KMS-11 (cell line): ENCODE data around the gene CEACAM1.

ENCODE experiments used
- H2AFZ ChIP-seq: fragments of 200-600 bp; sonication (generic); 2 replicates; pipeline ENCODE4 v1.6.1; 2016; ENCODE audit warnings: antibody characterized with exemption, mixed run types, low read depth
- H3K27ac ChIP-seq: fragments of 200-600 bp; sonication (generic); 2 replicates; pipeline ENCODE4 v1.6.1; 2016; ENCODE audit warnings: mild to moderate bottlenecking, mixed run types
- H3K27me3 ChIP-seq: fragments of 200-600 bp; sonication (generic); 2 replicates; pipeline ENCODE4 v1.6.1; 2017; ENCODE audit warnings: mild to moderate bottlenecking, low read depth, mixed run types, moderate library complexity; ENCODE audit not compliant: insufficient read depth
- H3K36me3 ChIP-seq: fragments of 200-600 bp; sonication (generic); 2 replicates; pipeline ENCODE4 v1.6.1; 2017; ENCODE audit warnings: mild to moderate bottlenecking, mixed run types; ENCODE audit not compliant: insufficient read depth
- H3K4me1 ChIP-seq: fragments of 200-600 bp; sonication (generic); 2 replicates; pipeline ENCODE4 v1.6.1; 2016; ENCODE audit warnings: mild to moderate bottlenecking, low read depth, mixed run types; ENCODE audit not compliant: poor library complexity, severe bottlenecking
- H3K4me2 ChIP-seq: fragments of 200-600 bp; sonication (generic); 2 replicates; pipeline ENCODE4 v1.7.0; 2016; ENCODE audit warnings: mild to moderate bottlenecking, mixed run types
- H3K4me3 ChIP-seq: fragments of 200-600 bp; sonication (generic); IDR thresholded peaks from 2 replicates; pipeline ENCODE4 v1.6.1; 2017; ENCODE audit warnings: low read depth, low read length, mixed read lengths; ENCODE audit not compliant: insufficient read depth
- H3K79me2 ChIP-seq: fragments of 200-600 bp; sonication (generic); 2 replicates; pipeline ENCODE4 v1.6.1; 2016; ENCODE audit warnings: low read depth, mixed run types; ENCODE audit not compliant: insufficient read depth
- H3K9ac ChIP-seq: fragments of 200-600 bp; sonication (generic); 2 replicates; pipeline ENCODE4 v1.6.1; 2016; ENCODE audit warnings: mild to moderate bottlenecking, mixed run types
- H4K20me1 ChIP-seq: fragments of 200-600 bp; sonication (generic); 2 replicates; pipeline ENCODE4 v1.6.1; 2016; ENCODE audit warnings: mild to moderate bottlenecking, mixed run types; ENCODE audit not compliant: insufficient read depth
- TF ChIP-seq, protein P1 (sequence below): fragments of 200-600 bp; sonication (generic); conservative IDR thresholded peaks from 2 replicates; pipeline ENCODE4 v1.6.1; 2017; ENCODE audit warnings: low read depth, mild to moderate bottlenecking, antibody characterized with exemption, low read length, moderate library complexity, mixed read lengths

Gene CEACAM1

DNA sequence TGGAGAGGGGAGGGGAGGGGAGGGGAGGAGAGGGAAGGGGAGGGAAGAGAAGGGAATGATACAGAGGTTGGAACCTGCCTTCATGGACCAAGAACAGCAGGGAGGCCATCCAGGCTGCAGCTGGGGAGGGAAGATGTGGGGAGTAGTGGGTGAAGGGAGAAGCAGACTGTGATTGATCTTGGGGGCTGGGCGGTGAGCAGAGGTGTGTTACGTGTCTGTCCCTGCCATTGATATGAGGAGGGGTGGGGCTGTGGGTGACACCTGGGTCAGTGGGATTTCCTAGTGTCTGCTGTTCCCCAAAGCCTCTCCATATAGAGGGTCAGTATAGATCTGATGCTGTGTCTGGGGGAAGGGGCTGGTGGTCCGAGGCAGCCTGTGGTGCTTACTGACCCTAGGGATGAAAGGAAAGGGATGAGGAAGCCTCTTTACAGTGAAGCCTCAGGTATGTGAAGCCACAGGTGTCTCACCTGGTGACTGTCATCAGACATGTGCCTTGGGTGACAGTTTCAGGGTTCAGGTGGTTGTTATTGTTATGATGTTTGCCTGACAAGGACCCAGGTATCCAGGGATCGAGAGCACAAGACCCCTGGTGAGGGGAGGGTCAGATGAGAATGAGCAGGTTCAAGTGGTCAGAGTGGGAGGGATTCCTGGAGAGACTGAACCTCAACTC lies 18.7 kb upstream of the CEACAM1 start:
- no peak overlapping the region for H3K9ac ChIP-seq
- no peak overlapping the region for H2AFZ ChIP-seq
- no peaks in the 10 kb centered on the region for H3K36me3 ChIP-seq
- H3K4me1 ChIP-seq, result no peaks in the 10 kb centered on the region
- TF ChIP-seq, protein P1, sequence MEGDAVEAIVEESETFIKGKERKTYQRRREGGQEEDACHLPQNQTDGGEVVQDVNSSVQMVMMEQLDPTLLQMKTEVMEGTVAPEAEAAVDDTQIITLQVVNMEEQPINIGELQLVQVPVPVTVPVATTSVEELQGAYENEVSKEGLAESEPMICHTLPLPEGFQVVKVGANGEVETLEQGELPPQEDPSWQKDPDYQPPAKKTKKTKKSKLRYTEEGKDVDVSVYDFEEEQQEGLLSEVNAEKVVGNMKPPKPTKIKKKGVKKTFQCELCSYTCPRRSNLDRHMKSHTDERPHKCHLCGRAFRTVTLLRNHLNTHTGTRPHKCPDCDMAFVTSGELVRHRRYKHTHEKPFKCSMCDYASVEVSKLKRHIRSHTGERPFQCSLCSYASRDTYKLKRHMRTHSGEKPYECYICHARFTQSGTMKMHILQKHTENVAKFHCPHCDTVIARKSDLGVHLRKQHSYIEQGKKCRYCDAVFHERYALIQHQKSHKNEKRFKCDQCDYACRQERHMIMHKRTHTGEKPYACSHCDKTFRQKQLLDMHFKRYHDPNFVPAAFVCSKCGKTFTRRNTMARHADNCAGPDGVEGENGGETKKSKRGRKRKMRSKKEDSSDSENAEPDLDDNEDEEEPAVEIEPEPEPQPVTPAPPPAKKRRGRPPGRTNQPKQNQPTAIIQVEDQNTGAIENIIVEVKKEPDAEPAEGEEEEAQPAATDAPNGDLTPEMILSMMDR, result no peak
- no peaks in the 10 kb centered on the region for H4K20me1 ChIP-seq
- H3K27ac ChIP-seq, result no peak overlapping the region
- H3K79me2 ChIP-seq, result no peaks in the 10 kb centered on the region
- no peaks in the 10 kb centered on the region for H3K27me3 ChIP-seq
- H3K4me3 ChIP-seq, result no peak overlapping the region
- no peak overlapping the region for H3K4me2 ChIP-seq

GRCh38 chr19:42544146-42544545 lies 15.9 kb upstream of the CEACAM1 start:
- no peak overlapping the region for H3K27ac ChIP-seq
- H3K79me2 ChIP-seq, result no peaks in the 10 kb centered on the region
- H3K4me2 ChIP-seq, result no peak overlapping the region
- no peak overlapping the region for H3K4me3 ChIP-seq
- no peak overlapping the region for H2AFZ ChIP-seq
- TF ChIP-seq, protein P1, result no peak
- H3K9ac ChIP-seq, result no peak overlapping the region
- no peaks in the 10 kb centered on the region for H3K4me1 ChIP-seq
- H3K27me3 ChIP-seq, result no peaks in the 10 kb centered on the region
- no peaks in the 10 kb centered on the region for H4K20me1 ChIP-seq
- H3K36me3 ChIP-seq, result no peaks in the 10 kb centered on the region

DNA sequence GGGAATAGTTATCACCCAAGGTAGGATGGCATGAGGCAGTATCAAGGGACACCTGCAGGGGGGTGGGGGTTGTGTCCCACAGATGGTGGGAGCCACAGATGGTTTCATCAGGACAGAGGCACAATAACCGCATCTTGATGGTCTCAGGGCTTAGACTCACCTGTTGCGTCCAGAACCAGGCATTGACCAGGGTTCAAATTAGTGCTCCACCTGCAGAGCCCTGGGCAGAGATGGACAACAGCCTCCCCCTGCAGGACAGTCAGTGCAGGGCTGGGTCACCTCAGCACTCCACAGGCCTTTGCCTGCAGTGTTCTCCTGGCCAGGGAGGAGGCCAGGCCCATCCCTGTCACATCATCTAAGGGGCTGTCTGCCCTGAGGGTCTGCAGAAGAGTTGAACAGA lies 14.5 kb upstream of the CEACAM1 start:
- Histone ChIP-seq H3K27me3 (no peaks in the 10 kb centered on the region), H3K9ac (no peak overlapping the region), H3K4me1 (no peaks in the 10 kb centered on the region), H4K20me1 (no peaks in the 10 kb centered on the region), H3K4me3 (no peak overlapping the region), H3K4me2 (no peak overlapping the region), H3K27ac (no peak overlapping the region), H3K36me3 (no peaks in the 10 kb centered on the region), H2AFZ (no peak overlapping the region), H3K79me2 (no peaks in the 10 kb centered on the region)
- TF ChIP-seq, protein P1, result no peak

DNA sequence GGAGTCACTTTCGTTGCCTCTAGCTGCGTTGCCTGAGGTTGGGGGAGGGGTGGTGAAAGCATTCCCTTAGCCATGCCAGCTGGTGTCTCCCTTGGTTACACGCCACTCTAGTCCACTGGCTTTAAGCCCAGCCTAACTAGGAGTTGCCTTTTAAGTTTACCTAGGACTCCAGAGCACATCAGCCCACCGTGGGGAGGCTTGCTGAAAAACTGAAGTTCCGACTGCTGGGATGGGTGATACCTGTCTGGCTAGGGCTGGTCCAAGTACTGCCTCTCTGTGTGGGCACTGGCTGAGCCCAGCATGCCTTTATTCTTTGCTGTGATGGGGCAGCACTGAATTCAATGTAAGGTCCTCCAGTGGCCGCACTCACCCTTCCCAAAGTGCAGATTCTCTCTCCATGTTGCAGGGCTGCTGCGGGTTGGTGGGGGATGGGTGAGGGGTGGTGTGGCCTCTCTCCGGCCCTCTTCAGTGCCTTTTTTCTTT lies 11.8 kb upstream of the CEACAM1 start:
- H3K27me3 ChIP-seq, result no peaks in the 10 kb centered on the region
- no peak overlapping the region for H3K9ac ChIP-seq
- no peaks in the 10 kb centered on the region for H3K4me1 ChIP-seq
- H3K4me3 ChIP-seq, result no peak overlapping the region
- no peak overlapping the region for H3K27ac ChIP-seq
- H2AFZ ChIP-seq, result no peak overlapping the region
- TF ChIP-seq, protein P1, result no peak
- no peak overlapping the region for H3K4me2 ChIP-seq
- no peaks in the 10 kb centered on the region for H3K36me3 ChIP-seq
- no peaks in the 10 kb centered on the region for H3K79me2 ChIP-seq
- no peaks in the 10 kb centered on the region for H4K20me1 ChIP-seq
